T-cell (primary cell): ENCODE measurements around the gene NKX2-3. TPM values are rescaled to one million over a fixed set of nuclear protein-coding genes. Genes with fewer than 3 reads are reported as not detected.
A peak's percentile ranks its signal among the peaks of the same experiment; 100 is the strongest.

Experiments used
- ATAC-seq, 4 experiments: fragments of 200-7000 bp in 3 of 4; fragments of 150-1000 bp in 1 of 4; cut with Tn5 transposase; replicated peaks in 1 of 4; 1 replicate in 3 of 4; 2 replicates in 1 of 4; pipeline ENCODE4 v1.10.0; 2021; ENCODE audit warnings: moderate library complexity in 3 of 4, mild to moderate bottlenecking in 2 of 4, moderate number of reproducible peaks in 1 of 4
- CTCF ChIA-PET, 2 donors: fragments of 300-600 bp; sonication (Branson Sonifier 250); formaldehyde crosslinking; loops; one replicate each; lab custom pipeline; 2022; ENCODE audit warnings: antibody characterized with exemption in 2 of 2; lab: Charles Lee
- POLR2A ChIA-PET, 2 donors: fragments of 300-600 bp; sonication (Branson Sonifier 250); formaldehyde crosslinking; loops; one replicate each; lab custom pipeline; 2022; ENCODE audit warnings: antibody characterized with exemption in 2 of 2; lab: Charles Lee
- DNase-seq, 35 experiments: peaks; one replicate each; pipeline versions ENCODE4 v3.0.0 to v3.0.0-alpha.2; 2013 to 2023
- H3K27ac ChIP-seq: one replicate; pipeline ENCODE4 v1.5.1; 2013; ENCODE audit warnings: low read length
- H3K27me3 ChIP-seq, 2 experiments: replicated peaks in 1 of 2; 1 replicate in 1 of 2; 2 replicates in 1 of 2; pipeline versions ENCODE4 v1.6.1 to v1.7.0; 2013; ENCODE audit warnings: low read length in 1 of 2, mixed read lengths in 1 of 2; ENCODE audit not compliant: control insufficient read depth in 2 of 2, insufficient read depth in 2 of 2; ENCODE audit errors: extremely low read depth in 1 of 2
- H3K36me3 ChIP-seq, 2 donors: 1 replicate in 1 of 2; 2 replicates in 1 of 2; pipeline versions ENCODE4 v1.6.1 to v1.7.0; 2013; ENCODE audit warnings: low read length in 1 of 2; ENCODE audit not compliant: control insufficient read depth in 2 of 2, insufficient read depth in 1 of 2; ENCODE audit errors: extremely low read depth in 1 of 2
- H3K4me1 ChIP-seq, 2 experiments: 1 replicate in 1 of 2; 2 replicates in 1 of 2; pipeline versions ENCODE4 v1.6.1 to v1.7.0; 2013; ENCODE audit warnings: low read length in 2 of 2, mixed read lengths in 1 of 2; ENCODE audit not compliant: insufficient read depth in 2 of 2, control insufficient read depth in 1 of 2; ENCODE audit errors: extremely low read depth in 1 of 2
- H3K4me3 ChIP-seq, 2 donors: 1 replicate in 1 of 2; 2 replicates in 1 of 2; pipeline versions ENCODE4 v1.5.1 to v1.7.0; 2013; ENCODE audit warnings: mild to moderate bottlenecking in 2 of 2, low read length in 1 of 2, moderate library complexity in 1 of 2; ENCODE audit not compliant: control insufficient read depth in 1 of 2; ENCODE audit errors: extremely low read depth in 1 of 2
- H3K9me3 ChIP-seq: 2 replicates; pipeline ENCODE4 v1.7.0; 2013
- H3K27ac Mint-ChIP-seq, 2 donors: one replicate each; pipeline ENCODE4 v1.8.0; 2020 to 2021; ENCODE audit warnings: mild to moderate bottlenecking in 2 of 2, mixed read lengths in 2 of 2
- H3K27me3 Mint-ChIP-seq, 2 donors: one replicate each; pipeline ENCODE4 v1.8.0; 2021 to 2022; ENCODE audit warnings: mixed read lengths in 2 of 2
- H3K36me3 Mint-ChIP-seq: one replicate; pipeline ENCODE4 v1.8.0; 2021; ENCODE audit warnings: mixed read lengths
- H3K4me1 Mint-ChIP-seq, 3 donors: one replicate each; pipeline ENCODE4 v1.8.0; 2020 to 2022; ENCODE audit warnings: mixed read lengths in 3 of 3, mild to moderate bottlenecking in 1 of 3
- H3K4me3 Mint-ChIP-seq, 3 donors: one replicate each; pipeline ENCODE4 v1.8.0; 2020 to 2022; ENCODE audit warnings: mild to moderate bottlenecking in 3 of 3, mixed read lengths in 3 of 3, moderate library complexity in 3 of 3
- H3K9me3 Mint-ChIP-seq, 3 donors: one replicate each; pipeline ENCODE4 v1.8.0; 2020 to 2022; ENCODE audit warnings: mixed read lengths in 3 of 3
- WGBS: methylation state at CpG from one replicate; pipeline ENCODE4 v1.1.5; 2013; ENCODE audit warnings: missing lambda C conversion rate; ENCODE audit not compliant: insufficient coverage; 5-methylcytosine and 5-hydroxymethylcytosine counted together
- total RNA-seq, 35 experiments: library from RNA in 6 of 35; stranded (reverse) in 6 of 35; fragments of 120-200 nt in 1 of 35; gene quantifications; one replicate each; pipeline versions ENCODE4 v1.2.1 to v1.2.4 and lab custom pipeline; 2013 to 2026

Gene NKX2-3
- total RNA-seq, 5 donors from 2014 or later (not counting 1 experiment from before 2014, with no cell fraction given) = 0.15 TPM; not detected in 4

- H3K4me3 Mint-ChIP-seq = no peak overlapping the region
- Histone ChIP-seq H3K4me3 (no peak overlapping the region), H3K4me1 (peaks cover 0 to 6% of the 10 kb centered on the region in 2 experiments), H3K36me3 (no peaks in the 10 kb centered on the region), H3K9me3 (no peaks in the 10 kb centered on the region), H3K27me3 (peaks cover 0 to 75% of the 10 kb centered on the region in 2 experiments), H3K27ac (no peak overlapping the region)
- no peak overlapping the region for H3K27ac Mint-ChIP-seq
- no peaks in the 10 kb centered on the region for H3K9me3 Mint-ChIP-seq
- CTCF ChIA-PET = no interaction called here
- POLR2A ChIA-PET = interaction anchor here in 1 of 2 donors (0.5 kb wide), 1 partner anchor 156 kb away, joined by 6 read pairs; no protein-coding TSS in a partner anchor
- ATAC-seq = no peak
- H3K36me3 Mint-ChIP-seq = no peaks in the 10 kb centered on the region
- no peak for DNase-seq
- H3K27me3 Mint-ChIP-seq = peaks cover 65 to 84% of the 10 kb centered on the region in 2 donors
- H3K4me1 Mint-ChIP-seq = peaks cover 23 to 28% (median 25%) of the 10 kb centered on the region in 3 donors
Observed at GRCh38 chr10:99525897-99526296, 6.8 kb upstream of the NKX2-3 start.

- Histone ChIP-seq H3K4me1 (peaks cover 0 to 9% of the 10 kb centered on the region in 2 experiments), H3K36me3 (no peaks in the 10 kb centered on the region), H3K27me3 (peaks cover 0 to 76% of the 10 kb centered on the region in 2 experiments), H3K9me3 (no peaks in the 10 kb centered on the region), H3K27ac (no peak overlapping the region), H3K4me3 (no peak overlapping the region)
- ChIA-PET POLR2A (no interaction called here), CTCF (interaction anchor here in 1 of 2 donors (0.6 kb wide), 1 partner anchor 67 kb away, joined by 3 read pairs; no protein-coding TSS in a partner anchor)
- Mint-ChIP-seq H3K36me3 (no peaks in the 10 kb centered on the region), H3K4me1 (peaks cover 29 to 33% (median 30%) of the 10 kb centered on the region in 3 donors), H3K27ac (no peak overlapping the region), H3K9me3 (no peaks in the 10 kb centered on the region), H3K27me3 (peaks cover 74 to 87% of the 10 kb centered on the region in 2 donors), H3K4me3 (no peak overlapping the region)
- WGBS = 88% methylated on average over 24 of the region's 24 CpGs
- ATAC-seq (no peak), DNase-seq (no peak)
Observed at GRCh38 chr10:99526861-99527504, 5.8 kb upstream of the NKX2-3 start.

GRCh38 chr10:99527526-99528493, 4.9 kb upstream of the NKX2-3 start:
- ChIA-PET POLR2A (no interaction called here), CTCF (no interaction called here)
- no peaks in the 10 kb centered on the region for H3K36me3 ChIP-seq
- no peak overlapping the region for H3K4me3 ChIP-seq
- Mint-ChIP-seq H3K4me1 (peaks cover 37 to 41% (median 39%) of the 10 kb centered on the region in 3 donors), H3K27ac (no peak overlapping the region), H3K36me3 (no peaks in the 10 kb centered on the region), H3K4me3 (no peak overlapping the region), H3K9me3 (no peaks in the 10 kb centered on the region), H3K27me3 (peaks cover 78 to 88% of the 10 kb centered on the region in 2 donors)
- H3K4me1 ChIP-seq = peaks cover 0 to 16% of the 10 kb centered on the region in 2 experiments
- no peaks in the 10 kb centered on the region for H3K9me3 ChIP-seq
- WGBS = 70% methylated on average over 51 of the region's 56 CpGs
- no peak for DNase-seq
- H3K27me3 ChIP-seq = peaks cover 0 to 77% of the 10 kb centered on the region in 2 experiments
- no peak for ATAC-seq
- no peak overlapping the region for H3K27ac ChIP-seq

GRCh38 chr10:99528494-99529441, 4.0 kb upstream of the NKX2-3 start:
- no peaks in the 10 kb centered on the region for H3K9me3 Mint-ChIP-seq
- H3K4me1 Mint-ChIP-seq = peaks cover 35 to 39% (median 36%) of the 10 kb centered on the region in 3 donors
- no peak overlapping the region for H3K27ac Mint-ChIP-seq
- Histone ChIP-seq H3K27ac (no peak overlapping the region), H3K4me3 (no peak overlapping the region), H3K27me3 (peaks cover 0 to 77% of the 10 kb centered on the region in 2 experiments), H3K36me3 (no peaks in the 10 kb centered on the region), H3K9me3 (no peaks in the 10 kb centered on the region), H3K4me1 (peaks cover 0 to 20% of the 10 kb centered on the region in 2 experiments)
- ChIA-PET CTCF (no interaction called here), POLR2A (no interaction called here)
- ATAC-seq = no peak
- peak overlapping the region in 1 of 3 donors; percentile 15 for H3K4me3 Mint-ChIP-seq
- peaks cover 77 to 91% of the 10 kb centered on the region in 2 donors for H3K27me3 Mint-ChIP-seq
- no peaks in the 10 kb centered on the region for H3K36me3 Mint-ChIP-seq
- no peak for DNase-seq
- 50% methylated on average over 3 of the region's 10 CpGs for WGBS

- no peaks in the 10 kb centered on the region for H3K9me3 Mint-ChIP-seq
- Histone ChIP-seq H3K36me3 (no peaks in the 10 kb centered on the region), H3K9me3 (no peaks in the 10 kb centered on the region), H3K27ac (no peak overlapping the region), H3K4me3 (no peak overlapping the region), H3K27me3 (peaks cover 0 to 77% of the 10 kb centered on the region in 2 experiments), H3K4me1 (peaks cover 0 to 22% of the 10 kb centered on the region in 2 experiments)
- H3K36me3 Mint-ChIP-seq = no peaks in the 10 kb centered on the region
- H3K27me3 Mint-ChIP-seq = peaks cover 80 to 92% of the 10 kb centered on the region in 2 donors
- DNase-seq (no peak), ATAC-seq (no peak)
- H3K4me1 Mint-ChIP-seq = peaks cover 41 to 48% (median 42%) of the 10 kb centered on the region in 3 donors
- ChIA-PET POLR2A (no interaction called here), CTCF (no interaction called here)
- peak overlapping the region in 1 of 3 donors; percentile 46 for H3K4me3 Mint-ChIP-seq
- WGBS = 42% methylated on average over 16 of the region's 22 CpGs
- peak overlapping the region in 1 of 2 donors; percentile 49 for H3K27ac Mint-ChIP-seq
Observed at GRCh38 chr10:99529591-99530107, 3.1 kb upstream of the NKX2-3 start.
